ENCODE measurements around the gene PGS1. TPM values are rescaled to one million over a fixed set of nuclear protein-coding genes. Genes with fewer than 3 reads are reported as not detected.
"Not testable (repeated sequence)": the region's sequence is repeated elsewhere in the genome, so short reads cannot be mapped to it uniquely, and the experiment has no call there.

PGS1 gene
- total RNA-seq, 4 donors from 2014 or later, result 24.1 to 53.0 (median 38.8) TPM

DNA sequence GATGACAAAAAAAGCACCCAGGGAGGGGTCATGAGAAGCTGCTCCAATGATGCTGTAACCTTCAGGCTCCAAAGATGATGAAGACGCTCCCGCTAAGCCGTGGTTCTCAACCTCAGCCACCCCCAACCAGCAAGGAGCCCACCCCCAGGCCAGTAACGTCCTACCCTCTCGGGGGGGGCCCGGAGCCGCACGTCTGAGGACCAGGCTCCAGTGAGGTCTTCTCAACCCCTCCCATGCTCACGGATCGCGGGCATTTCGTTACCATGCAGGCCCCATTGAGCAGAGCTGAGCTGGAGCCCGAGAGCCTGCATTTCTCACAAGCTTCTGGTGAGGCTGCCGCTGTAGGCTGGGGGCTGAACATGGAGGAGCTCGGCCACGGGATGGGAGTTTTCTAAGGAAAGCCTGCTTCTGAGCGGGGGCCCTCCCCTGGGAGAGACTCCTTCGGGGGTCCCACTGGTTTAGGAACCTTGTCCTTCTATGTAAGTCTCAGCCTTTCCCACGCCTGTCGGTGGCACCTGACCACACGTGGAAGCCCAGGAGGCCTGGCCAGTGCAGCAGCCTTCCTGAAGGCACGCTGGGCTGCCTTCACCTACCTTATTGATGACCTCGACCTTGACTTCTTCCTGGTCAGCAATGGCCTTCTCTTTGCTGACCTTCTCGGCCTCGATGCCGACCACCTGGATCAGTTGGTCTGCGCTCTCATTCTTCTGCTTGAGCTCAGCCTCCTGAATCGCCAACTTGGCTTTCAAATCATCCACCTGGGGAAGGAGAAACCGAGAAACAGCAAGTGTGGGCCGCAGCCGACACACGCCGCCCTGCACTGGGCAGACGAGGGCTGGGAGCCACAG is 82.7 kb downstream of the PGS1 start:
- H3K4me1 ChIP-seq, result no peaks in the 10 kb centered on the region
- no peak for ATAC-seq
- no peaks in the 10 kb centered on the region for H3K27me3 ChIP-seq
- TF ChIP-seq CTCF (IDR thresholded peaks at IDR 0.05) (no peak), POLR2A (IDR thresholded peaks at IDR 0.05) (no peak), POLR2AphosphoS5 (IDR thresholded peaks at IDR 0.05) (no peak), EP300 (IDR thresholded peaks at IDR 0.05) (no peak)
- no peaks in the 10 kb centered on the region for H3K9me3 ChIP-seq
- H3K36me3 ChIP-seq, result no peaks in the 10 kb centered on the region
- WGBS, 2 donors (ENCODE audit: low coverage in 1 of 2), result 84% methylated on average over 14 of the region's 34 CpGs; no CpG with 5 or more reads in 1 of the 2 donors
- H3K4me3 ChIP-seq, result no peak overlapping the region
- H3K27ac ChIP-seq, result no peak overlapping the region

- TF ChIP-seq CTCF (IDR thresholded peaks at IDR 0.05), result no peak
- no peak for TF ChIP-seq POLR2A (IDR thresholded peaks at IDR 0.05)
- TF ChIP-seq EP300 (IDR thresholded peaks at IDR 0.05), result no peak
- no peak for TF ChIP-seq POLR2AphosphoS5 (IDR thresholded peaks at IDR 0.05)
- no peaks in the 10 kb centered on the region for H3K36me3 ChIP-seq
- 80% methylated on average over 2 of the region's 6 CpGs; no CpG with 5 or more reads in 1 of the 2 donors for WGBS, 2 donors (ENCODE audit: low coverage in 1 of 2)
- ATAC-seq, result no peak
- H3K27me3 ChIP-seq, result no peaks in the 10 kb centered on the region
- no peaks in the 10 kb centered on the region for H3K4me1 ChIP-seq
- no peaks in the 10 kb centered on the region for H3K9me3 ChIP-seq
- no peak overlapping the region for H3K27ac ChIP-seq
- H3K4me3 ChIP-seq, result no peak overlapping the region
These were observed 83.3 kb downstream of the PGS1 start for GRCh38 chr17:78461799-78462053.

GRCh38 chr17:78462148-78462547 is 83.7 kb downstream of the PGS1 start:
- H3K27me3 ChIP-seq, result no peaks in the 10 kb centered on the region
- WGBS, 2 donors (ENCODE audit: low coverage in 1 of 2), result 42 to 57% methylated on average over 2 to 3 of the region's 8 CpGs
- H3K4me3 ChIP-seq, result no peak overlapping the region
- no peak for TF ChIP-seq CTCF (IDR thresholded peaks at IDR 0.05)
- TF ChIP-seq POLR2A (IDR thresholded peaks at IDR 0.05), result no peak
- TF ChIP-seq EP300 (IDR thresholded peaks at IDR 0.05), result no peak
- TF ChIP-seq POLR2AphosphoS5 (IDR thresholded peaks at IDR 0.05), result no peak
- no peaks in the 10 kb centered on the region for H3K4me1 ChIP-seq
- no peaks in the 10 kb centered on the region for H3K36me3 ChIP-seq
- H3K27ac ChIP-seq, result no peak overlapping the region
- no peak for ATAC-seq
- H3K9me3 ChIP-seq, result no peaks in the 10 kb centered on the region

- ATAC-seq, H3K27ac ChIP-seq, H3K4me3 ChIP-seq, H3K4me1 ChIP-seq, H3K9me3 ChIP-seq, H3K36me3 ChIP-seq, H3K27me3 ChIP-seq: not testable (repeated sequence)
- 72 to 88% methylated on average over 7 of the region's 19 CpGs for WGBS, 2 donors (ENCODE audit: low coverage in 1 of 2)
These were observed 87.8 kb downstream of the PGS1 start for GRCh38 chr17:78466109-78466785.

DNA sequence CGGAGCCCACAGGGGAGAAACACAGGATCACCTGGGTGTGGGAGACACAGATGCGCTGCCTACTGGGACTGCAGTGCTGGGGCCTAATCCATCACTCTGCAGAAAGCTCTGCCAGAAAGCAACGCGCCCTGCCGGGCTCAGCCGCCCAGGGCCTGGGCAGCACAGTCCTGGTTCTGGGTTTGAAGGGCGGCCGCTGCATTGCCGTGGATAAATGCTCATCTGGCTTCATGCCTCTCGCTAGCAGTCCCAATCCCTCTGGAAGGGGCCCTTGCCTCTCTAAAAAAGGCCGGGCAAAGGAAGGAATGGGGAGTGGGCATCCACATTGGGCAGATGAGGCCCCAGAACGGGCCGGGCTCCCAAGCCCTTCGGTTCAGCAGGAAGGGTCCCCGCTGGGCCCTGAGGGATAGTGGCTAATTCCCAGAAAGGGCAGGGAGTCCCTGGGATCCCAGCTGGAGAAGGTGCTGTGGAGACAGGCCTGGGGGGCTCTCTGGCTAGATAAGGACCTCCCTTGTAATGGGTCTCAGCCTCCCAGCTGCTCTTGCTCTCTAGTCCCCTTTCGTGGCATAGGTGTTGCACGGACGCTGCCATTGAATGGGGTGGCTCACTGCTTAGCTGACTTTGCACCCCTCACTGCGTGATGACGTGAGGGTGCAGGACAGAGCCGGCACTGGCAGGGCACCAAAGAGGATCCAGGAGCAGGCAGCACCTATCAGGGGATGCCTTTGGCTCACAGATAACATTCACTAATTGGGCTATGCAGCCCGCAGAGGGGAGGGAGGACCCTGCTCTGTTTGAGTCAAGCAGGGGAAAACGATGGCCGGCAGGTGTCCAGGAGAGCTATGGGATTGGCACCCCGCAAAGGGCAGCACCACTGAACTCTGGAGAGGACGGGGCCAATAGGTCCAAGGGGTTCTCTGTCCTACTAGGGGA is 88.6 kb downstream of the PGS1 start:
- H3K4me3 ChIP-seq, result no peak overlapping the region
- TF ChIP-seq POLR2AphosphoS5 (IDR thresholded peaks at IDR 0.05), result no peak
- TF ChIP-seq CTCF (IDR thresholded peaks at IDR 0.05), result no peak
- no peak for TF ChIP-seq POLR2A (IDR thresholded peaks at IDR 0.05)
- no peak for TF ChIP-seq EP300 (IDR thresholded peaks at IDR 0.05)
- no peak overlapping the region for H3K27ac ChIP-seq
- 100% methylated on average over 1 of the region's 26 CpGs; no CpG with 5 or more reads in 1 of the 2 donors for WGBS, 2 donors (ENCODE audit: low coverage in 1 of 2)
- ATAC-seq, result no peak
- no peaks in the 10 kb centered on the region for H3K36me3 ChIP-seq
- no peaks in the 10 kb centered on the region for H3K4me1 ChIP-seq
- no peaks in the 10 kb centered on the region for H3K9me3 ChIP-seq
- H3K27me3 ChIP-seq, result peaks cover 2% of the 10 kb centered on the region
